ENCODE results near the gene RASSF5.

RASSF5 gene

DNA sequence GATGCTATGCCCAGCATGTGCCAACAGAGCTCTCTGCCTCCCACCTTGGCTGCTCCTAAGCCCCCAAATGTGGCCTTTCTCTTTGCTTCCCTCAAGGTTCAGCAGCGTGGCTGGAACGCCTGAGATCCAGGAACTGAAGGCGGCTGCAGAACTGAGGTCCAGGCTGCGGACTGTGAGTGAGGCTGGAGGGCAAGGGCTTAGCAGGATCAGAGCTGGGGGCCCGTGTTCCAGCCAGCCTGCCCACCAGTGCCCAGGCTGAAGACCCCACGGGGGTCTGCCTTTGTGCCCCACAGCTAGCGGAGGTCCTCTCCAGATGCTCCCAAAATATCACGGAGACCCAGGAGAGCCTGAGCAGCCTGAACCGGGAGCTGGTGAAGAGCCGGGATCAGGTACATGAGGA, 22.4 kb upstream of the RASSF5 start:
- TF ChIP-seq POLR2AphosphoS5 (IDR thresholded peaks at IDR 0.05; ENCODE audit: low read depth, low read length) (no peak), FOXP2 (optimal IDR thresholded peaks at IDR 0.05; ENCODE audit: borderline replicate concordance, extremely low read depth, extremely low read length, insufficient read depth) (no peak), SIN3A (IDR thresholded peaks at IDR 0.05; ENCODE audit: borderline replicate concordance, insufficient read depth, low read length) (no peak), REST (IDR thresholded peaks at IDR 0.05; ENCODE audit: insufficient read depth in 1 of 2, low read depth in 2 of 2, low read length in 2 of 2) (no peak), TAF1 (IDR thresholded peaks at IDR 0.05; ENCODE audit: borderline replicate concordance, insufficient read depth, low read length) (no peak)

- no peak for TF ChIP-seq SIN3A (IDR thresholded peaks at IDR 0.05; ENCODE audit: borderline replicate concordance, insufficient read depth, low read length)
- TF ChIP-seq TAF1 (IDR thresholded peaks at IDR 0.05; ENCODE audit: borderline replicate concordance, insufficient read depth, low read length), result no peak
- no peak for TF ChIP-seq REST (IDR thresholded peaks at IDR 0.05; ENCODE audit: insufficient read depth in 1 of 2, low read depth in 2 of 2, low read length in 2 of 2)
- TF ChIP-seq POLR2AphosphoS5 (IDR thresholded peaks at IDR 0.05; ENCODE audit: low read depth, low read length), result no peak
- no peak for TF ChIP-seq FOXP2 (optimal IDR thresholded peaks at IDR 0.05; ENCODE audit: borderline replicate concordance, extremely low read depth, extremely low read length, insufficient read depth)
Observed at GRCh38 chr1:206486995-206487788, 20.1 kb upstream of the RASSF5 start.

- no peak for TF ChIP-seq REST (IDR thresholded peaks at IDR 0.05; ENCODE audit: insufficient read depth in 1 of 2, low read depth in 2 of 2, low read length in 2 of 2)
- no peak for TF ChIP-seq SIN3A (IDR thresholded peaks at IDR 0.05; ENCODE audit: borderline replicate concordance, insufficient read depth, low read length)
- TF ChIP-seq FOXP2 (optimal IDR thresholded peaks at IDR 0.05; ENCODE audit: borderline replicate concordance, extremely low read depth, extremely low read length, insufficient read depth), result no peak
- TF ChIP-seq POLR2AphosphoS5 (IDR thresholded peaks at IDR 0.05; ENCODE audit: low read depth, low read length), result no peak
- no peak for TF ChIP-seq TAF1 (IDR thresholded peaks at IDR 0.05; ENCODE audit: borderline replicate concordance, insufficient read depth, low read length)
Observed at GRCh38 chr1:206487970-206488369, 19.4 kb upstream of the RASSF5 start.

- TF ChIP-seq POLR2AphosphoS5 (IDR thresholded peaks at IDR 0.05; ENCODE audit: low read depth, low read length), result no peak
- no peak for TF ChIP-seq FOXP2 (optimal IDR thresholded peaks at IDR 0.05; ENCODE audit: borderline replicate concordance, extremely low read depth, extremely low read length, insufficient read depth)
- TF ChIP-seq TAF1 (IDR thresholded peaks at IDR 0.05; ENCODE audit: borderline replicate concordance, insufficient read depth, low read length), result no peak
- no peak for TF ChIP-seq REST (IDR thresholded peaks at IDR 0.05; ENCODE audit: insufficient read depth in 1 of 2, low read depth in 2 of 2, low read length in 2 of 2)
- no peak for TF ChIP-seq SIN3A (IDR thresholded peaks at IDR 0.05; ENCODE audit: borderline replicate concordance, insufficient read depth, low read length)
Observed at GRCh38 chr1:206488466-206488865, 18.9 kb upstream of the RASSF5 start.

All from PFSK-1 (cell line).